DOHH2 (cell line): ENCODE data around the gene ETNPPL.

ENCODE experiments used
- CTCF ChIP-seq: fragments of 200-600 bp; sonication (generic); IDR thresholded peaks from one replicate; pipeline ENCODE4 v1.5.1; 2014; ENCODE audit warnings: antibody characterized with exemption, mild to moderate bottlenecking, low read depth, low read length; ENCODE audit not compliant: poor library complexity, severe bottlenecking
- EZH2phosphoT487 ChIP-seq: fragments of 200-600 bp; sonication (generic); IDR thresholded peaks from 2 replicates; pipeline ENCODE4 v1.6.1; 2017; ENCODE audit warnings: borderline replicate concordance, mild to moderate bottlenecking, antibody characterized with exemption, low read length, moderate library complexity, mixed read lengths

- TF ChIP-seq CTCF: no peak
- TF ChIP-seq EZH2phosphoT487: no peak
Measured at GRCh38 chr4:108716340-108716739, 46.5 kb downstream of the ETNPPL start.
